T-helper 1 cell (primary cell): ENCODE data around the gene RNU11.
"Not testable (repeated sequence)": the region's sequence is repeated elsewhere in the genome, so short reads cannot be mapped to it uniquely, and the experiment has no call there.

Experiments used
- DNase-seq, 5 donors: peaks; one replicate each; pipeline ENCODE4 v3.0.0-alpha.2; 2012 to 2020

Gene RNU11

GRCh38 chr1:28663871-28664470 lies 15.6 kb downstream of the RNU11 start:
- no peak for DNase-seq

GRCh38 chr1:28666806-28667205 lies 18.4 kb downstream of the RNU11 start:
- DNase-seq: no peak

GRCh38 chr1:28668191-28668955 lies 20.0 kb downstream of the RNU11 start, which contains the start of gene GMEB1:
TSS of gene GMEB1 (plus strand) at chr1:28668784. CDS start at chr1:28683613, 14,829 bp downstream.
- peak; percentile 73 to 91 (median 77) for DNase-seq

GRCh38 chr1:28668956-28669723 lies 20.7 kb downstream of the RNU11 start:
- peak in 4 of 5 donors; percentile 8 to 56 (median 27) for DNase-seq

GRCh38 chr1:28671254-28671780 lies 22.9 kb downstream of the RNU11 start:
- DNase-seq: no peak

GRCh38 chr1:28672971-28673370 lies 24.6 kb downstream of the RNU11 start:
- DNase-seq: not testable (repeated sequence)

GRCh38 chr1:28675924-28676257 lies 27.5 kb downstream of the RNU11 start:
- no peak for DNase-seq

GRCh38 chr1:28680151-28680550 lies 31.8 kb downstream of the RNU11 start:
- no peak for DNase-seq

- DNase-seq: no peak
These were observed 34.4 kb downstream of the RNU11 start for GRCh38 chr1:28682840-28683239.

- DNase-seq: no peak
These were observed 36.5 kb downstream of the RNU11 start for GRCh38 chr1:28684937-28685336.

- not testable (repeated sequence) for DNase-seq
These were observed 43.2 kb downstream of the RNU11 start for GRCh38 chr1:28691627-28692026.
